ENCODE results near the gene GNAT1.

Gene GNAT1

GRCh38 chr3:50167841-50168209, 23.6 kb upstream of the GNAT1 start:
- H3K36me3 ChIP-seq: no peaks in the 10 kb centered on the region
- H3K9me3 ChIP-seq: no peaks in the 10 kb centered on the region
- no peaks in the 10 kb centered on the region for H3K27me3 ChIP-seq
- peak overlapping the region; percentile 70 to 87 for H3K27ac ChIP-seq
- intact Hi-C loops (cut with DNase I; ENCODE audit: low total_unique reads): no loop called here
- no peak for DNase-seq
- peaks cover 0 to 98% (median 86%) of the 10 kb centered on the region in 4 donors for H3K4me1 ChIP-seq
- TF ChIP-seq, protein P1, sequence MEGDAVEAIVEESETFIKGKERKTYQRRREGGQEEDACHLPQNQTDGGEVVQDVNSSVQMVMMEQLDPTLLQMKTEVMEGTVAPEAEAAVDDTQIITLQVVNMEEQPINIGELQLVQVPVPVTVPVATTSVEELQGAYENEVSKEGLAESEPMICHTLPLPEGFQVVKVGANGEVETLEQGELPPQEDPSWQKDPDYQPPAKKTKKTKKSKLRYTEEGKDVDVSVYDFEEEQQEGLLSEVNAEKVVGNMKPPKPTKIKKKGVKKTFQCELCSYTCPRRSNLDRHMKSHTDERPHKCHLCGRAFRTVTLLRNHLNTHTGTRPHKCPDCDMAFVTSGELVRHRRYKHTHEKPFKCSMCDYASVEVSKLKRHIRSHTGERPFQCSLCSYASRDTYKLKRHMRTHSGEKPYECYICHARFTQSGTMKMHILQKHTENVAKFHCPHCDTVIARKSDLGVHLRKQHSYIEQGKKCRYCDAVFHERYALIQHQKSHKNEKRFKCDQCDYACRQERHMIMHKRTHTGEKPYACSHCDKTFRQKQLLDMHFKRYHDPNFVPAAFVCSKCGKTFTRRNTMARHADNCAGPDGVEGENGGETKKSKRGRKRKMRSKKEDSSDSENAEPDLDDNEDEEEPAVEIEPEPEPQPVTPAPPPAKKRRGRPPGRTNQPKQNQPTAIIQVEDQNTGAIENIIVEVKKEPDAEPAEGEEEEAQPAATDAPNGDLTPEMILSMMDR (IDR thresholded peaks at IDR 0.05): no peak
- no peak overlapping the region for H3K4me3 ChIP-seq

DNA sequence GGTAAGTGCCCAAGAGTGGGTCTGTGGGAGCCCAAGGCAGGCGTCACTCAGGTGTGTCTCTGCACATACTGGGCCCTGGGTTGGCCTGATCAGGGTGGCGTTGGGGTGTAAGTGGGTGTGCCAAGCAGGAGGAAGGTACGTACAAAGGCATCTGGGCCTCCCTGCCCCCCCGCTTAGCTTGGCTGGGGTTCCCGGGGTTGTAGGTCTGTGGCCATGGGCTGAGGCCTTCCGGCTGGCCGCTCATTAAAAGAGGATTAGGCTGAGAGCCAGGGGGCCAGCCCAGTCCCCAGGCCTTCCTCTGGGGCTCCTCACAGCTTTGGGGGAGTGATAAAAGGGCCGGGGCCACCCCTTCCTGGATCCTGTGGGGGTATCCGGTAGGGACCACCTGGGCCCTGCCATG, 23.0 kb upstream of the GNAT1 start:
- intact Hi-C loops (cut with DNase I; ENCODE audit: low total_unique reads): no loop called here
- DNase-seq: no peak
- TF ChIP-seq, protein P1 (IDR thresholded peaks at IDR 0.05): no peak
- H3K36me3 ChIP-seq: peaks cover 0 to 1% (median 0%) of the 10 kb centered on the region in 3 donors
- H3K9me3 ChIP-seq: no peaks in the 10 kb centered on the region
- no peaks in the 10 kb centered on the region for H3K27me3 ChIP-seq
- H3K4me1 ChIP-seq: peaks cover 0 to 94% (median 81%) of the 10 kb centered on the region in 4 donors
- H3K4me3 ChIP-seq: no peak overlapping the region
- H3K27ac ChIP-seq: peak overlapping the region; percentile 70 to 87

DNA sequence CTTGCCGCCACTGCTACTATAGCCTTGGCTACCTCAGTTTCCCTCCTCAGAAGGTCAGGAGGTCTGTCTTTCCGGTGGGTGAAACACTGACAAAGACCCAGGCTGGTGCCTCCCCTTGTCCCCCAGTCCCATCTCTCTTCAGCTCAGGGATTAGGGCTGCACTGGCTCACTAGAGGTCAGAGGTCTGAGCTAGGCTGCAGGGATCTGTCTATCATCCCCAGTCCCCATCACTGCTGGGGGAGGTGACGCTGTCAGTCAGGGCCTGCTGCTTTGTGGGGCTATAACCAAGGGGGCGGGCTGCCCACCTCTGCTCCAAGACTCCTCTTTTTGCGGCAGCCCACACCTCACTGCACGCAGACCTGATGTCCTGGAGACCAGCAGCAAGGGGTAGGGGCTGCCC, 22.6 kb upstream of the GNAT1 start:
- Histone ChIP-seq H3K9me3 (no peaks in the 10 kb centered on the region), H3K36me3 (peaks cover 0 to 5% (median 0%) of the 10 kb centered on the region in 3 donors), H3K27ac (peak overlapping the region; percentile 70 to 87), H3K4me1 (peaks cover 0 to 90% (median 77%) of the 10 kb centered on the region in 4 donors), H3K27me3 (no peaks in the 10 kb centered on the region), H3K4me3 (no peak overlapping the region)
- DNase-seq: no peak
- intact Hi-C loops (cut with DNase I; ENCODE audit: low total_unique reads): no loop called here
- TF ChIP-seq, protein P1 (IDR thresholded peaks at IDR 0.05): no peak

- no peaks in the 10 kb centered on the region for H3K27me3 ChIP-seq
- H3K9me3 ChIP-seq: no peaks in the 10 kb centered on the region
- H3K36me3 ChIP-seq: peaks cover under 1 to 11% (median 3%) of the 10 kb centered on the region in 3 donors
- peak overlapping the region; percentile 70 to 87 for H3K27ac ChIP-seq
- TF ChIP-seq, protein P1 (IDR thresholded peaks at IDR 0.05): no peak
- no peak for DNase-seq
- no peak overlapping the region for H3K4me3 ChIP-seq
- intact Hi-C loops (cut with DNase I; ENCODE audit: low total_unique reads): no loop called here
- peaks cover 0 to 85% (median 71%) of the 10 kb centered on the region in 4 donors for H3K4me1 ChIP-seq
These were observed 22.1 kb upstream of the GNAT1 start for GRCh38 chr3:50169232-50169832.

DNA sequence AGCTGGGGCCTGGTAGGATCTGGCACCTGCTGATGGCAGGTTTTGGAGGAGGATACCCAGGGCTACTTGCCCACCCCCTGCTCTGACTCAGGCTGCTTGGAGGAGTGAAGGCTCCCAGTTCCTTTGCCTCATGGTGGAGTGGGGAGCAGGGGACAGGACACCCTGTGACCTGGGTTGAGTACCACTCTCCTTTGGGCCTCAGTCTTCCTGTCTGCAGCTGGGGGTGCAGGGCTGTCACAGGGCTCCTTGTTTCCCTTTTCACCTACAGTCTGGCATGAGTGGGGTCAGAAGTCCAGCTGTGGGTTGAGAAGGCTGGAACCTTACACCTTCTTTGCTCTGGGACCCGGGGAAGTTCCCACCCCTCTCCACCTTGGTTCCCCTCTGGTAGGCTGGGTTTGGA, 21.6 kb upstream of the GNAT1 start:
- Histone ChIP-seq H3K27me3 (no peaks in the 10 kb centered on the region), H3K9me3 (no peaks in the 10 kb centered on the region), H3K27ac (peak overlapping the region; percentile 70 to 87), H3K4me1 (peaks cover 0 to 79% (median 66%) of the 10 kb centered on the region in 4 donors), H3K4me3 (no peak overlapping the region), H3K36me3 (peaks cover 6 to 16% (median 8%) of the 10 kb centered on the region in 3 donors)
- DNase-seq: no peak
- TF ChIP-seq, protein P1 (IDR thresholded peaks at IDR 0.05): no peak
- intact Hi-C loops (cut with DNase I; ENCODE audit: low total_unique reads): no loop called here
